Astrocyte (in vitro differentiated cells and primary cell): Measurements from ENCODE around the gene HOMEZ. TPM values are rescaled to one million over a fixed set of nuclear protein-coding genes. Genes with fewer than 3 reads are reported as not detected.

ENCODE experiments used
- DNase-seq: peaks from one replicate; pipeline ENCODE4 v3.0.0-alpha.2; 2010; ENCODE audit warnings: low read depth
- FAIRE-seq: peaks from 2 replicates; lab custom pipeline; 2011; peaks lifted over from hg19 to GRCh38; lab: Jason Lieb, UNC
- H2AFZ ChIP-seq: 2 replicates; pipeline ENCODE4 v1.6.0; 2012; ENCODE audit warnings: low read depth, low read length, inconsistent platforms
- H3K27ac ChIP-seq: 2 replicates; pipeline ENCODE4 v1.5.1; 2011; ENCODE audit warnings: low read depth, low read length, inconsistent platforms
- H3K27me3 ChIP-seq: 2 replicates; pipeline ENCODE4 v1.6.0; 2011; ENCODE audit warnings: low read length, inconsistent platforms; ENCODE audit not compliant: insufficient read depth
- H3K36me3 ChIP-seq: 2 replicates; pipeline ENCODE4 v1.5.1; 2011; ENCODE audit warnings: low read length, inconsistent platforms; ENCODE audit not compliant: insufficient read depth
- H3K4me1 ChIP-seq: 2 replicates; pipeline ENCODE4 v1.5.1; 2011; ENCODE audit warnings: low read length, inconsistent platforms; ENCODE audit not compliant: insufficient read depth
- H3K4me2 ChIP-seq: 2 replicates; pipeline ENCODE4 v1.6.0; 2012; ENCODE audit warnings: low read length, inconsistent platforms
- H3K4me3 ChIP-seq: 2 replicates; pipeline ENCODE4 v1.5.1; 2011; ENCODE audit warnings: low read depth, mild to moderate bottlenecking, low read length, inconsistent platforms; ENCODE audit not compliant: insufficient read depth
- H3K79me2 ChIP-seq: 2 replicates; pipeline ENCODE4 v1.6.0; 2012; ENCODE audit warnings: mild to moderate bottlenecking, low read length, inconsistent platforms; ENCODE audit not compliant: insufficient read depth
- H3K9ac ChIP-seq: 2 replicates; pipeline ENCODE4 v1.6.0; 2012; ENCODE audit warnings: mild to moderate bottlenecking, low read length, inconsistent platforms
- H3K9me3 ChIP-seq: 2 replicates; pipeline ENCODE4 v1.5.1; 2012; ENCODE audit warnings: low read depth, mild to moderate bottlenecking, low read length, inconsistent platforms; ENCODE audit not compliant: insufficient read depth
- H4K20me1 ChIP-seq: 2 replicates; pipeline ENCODE4 v1.6.0; 2012; ENCODE audit warnings: low read length, inconsistent platforms; ENCODE audit not compliant: insufficient read depth
- H3K27ac Mint-ChIP-seq: one replicate; pipeline ENCODE4 v1.8.0; 2021; ENCODE audit warnings: mild to moderate bottlenecking, mixed read lengths; ENCODE audit not compliant: unreplicated experiment
- H3K27me3 Mint-ChIP-seq: one replicate; pipeline ENCODE4 v1.8.0; 2021; ENCODE audit warnings: low read depth, mixed read lengths; ENCODE audit not compliant: unreplicated experiment
- H3K36me3 Mint-ChIP-seq: one replicate; pipeline ENCODE4 v1.8.0; 2021; ENCODE audit warnings: low read depth, mixed read lengths; ENCODE audit not compliant: unreplicated experiment
- H3K4me1 Mint-ChIP-seq: one replicate; pipeline ENCODE4 v1.8.0; 2021; ENCODE audit warnings: low read depth, mixed read lengths; ENCODE audit not compliant: unreplicated experiment
- H3K4me3 Mint-ChIP-seq: one replicate; pipeline ENCODE4 v1.8.0; 2021; ENCODE audit warnings: mild to moderate bottlenecking, moderate library complexity, mixed read lengths; ENCODE audit not compliant: unreplicated experiment
- H3K9me3 Mint-ChIP-seq: one replicate; pipeline ENCODE4 v1.8.0; 2021; ENCODE audit warnings: mild to moderate bottlenecking, mixed read lengths; ENCODE audit not compliant: unreplicated experiment
- CTCF ChIP-seq: IDR thresholded peaks from 2 replicates; pipeline ENCODE4 v1.5.1; 2011; ENCODE audit warnings: low read depth, mild to moderate bottlenecking, inconsistent platforms, low read length, moderate library complexity; ENCODE audit not compliant: insufficient read depth
- EZH2 ChIP-seq: IDR thresholded peaks from 2 replicates; pipeline ENCODE4 v1.6.1; 2012; ENCODE audit warnings: mild to moderate bottlenecking, low read length, inconsistent platforms; ENCODE audit not compliant: insufficient read depth
- total RNA-seq: library from RNA; stranded (reverse); gene quantifications from 2 replicates; pipeline ENCODE4 v1.2.1, GENCODE V29; 2021

HOMEZ gene
- total RNA-seq, 1 donor from 2014 or later: 16.6 TPM

GRCh38 chr14:23324993-23325392, 39.1 kb upstream of the HOMEZ start:
- H3K79me2 ChIP-seq: peaks cover 33% of the 10 kb centered on the region
- no peak overlapping the region for H3K4me3 ChIP-seq
- no peaks in the 10 kb centered on the region for H3K9me3 ChIP-seq
- H3K27ac ChIP-seq: no peak overlapping the region
- Mint-ChIP-seq H3K27me3 (no peaks in the 10 kb centered on the region), H3K36me3 (peaks cover 8% of the 10 kb centered on the region), H3K4me3 (no peak overlapping the region), H3K4me1 (peaks cover 11% of the 10 kb centered on the region), H3K9me3 (no peaks in the 10 kb centered on the region), H3K27ac (no peak overlapping the region)
- H3K9ac ChIP-seq: no peak overlapping the region
- H3K4me2 ChIP-seq: no peak overlapping the region
- H3K4me1 ChIP-seq: peaks cover 14% of the 10 kb centered on the region
- H3K36me3 ChIP-seq: peaks cover 20% of the 10 kb centered on the region
- no peak overlapping the region for H2AFZ ChIP-seq
- H3K27me3 ChIP-seq: no peaks in the 10 kb centered on the region
- peaks cover 40% of the 10 kb centered on the region for H4K20me1 ChIP-seq
- TF ChIP-seq CTCF: no peak
- no peak for FAIRE-seq
- no peak for DNase-seq

- Histone ChIP-seq H3K4me3 (no peak overlapping the region), H3K36me3 (peaks cover 22% of the 10 kb centered on the region), H3K9me3 (no peaks in the 10 kb centered on the region), H3K27me3 (no peaks in the 10 kb centered on the region), H3K27ac (no peak overlapping the region), H2AFZ (no peak overlapping the region), H3K4me1 (peaks cover 14% of the 10 kb centered on the region), H3K9ac (no peak overlapping the region), H3K79me2 (peaks cover 33% of the 10 kb centered on the region), H4K20me1 (peaks cover 40% of the 10 kb centered on the region), H3K4me2 (no peak overlapping the region)
- FAIRE-seq (no peak), DNase-seq (no peak)
- H3K4me1 Mint-ChIP-seq: peaks cover 11% of the 10 kb centered on the region
- H3K4me3 Mint-ChIP-seq: peak overlapping the region; percentile 13
- no peak for TF ChIP-seq CTCF
- no peak for TF ChIP-seq EZH2
- peak overlapping the region; percentile 11 for H3K27ac Mint-ChIP-seq
- no peaks in the 10 kb centered on the region for H3K9me3 Mint-ChIP-seq
- peaks cover 12% of the 10 kb centered on the region for H3K36me3 Mint-ChIP-seq
- no peaks in the 10 kb centered on the region for H3K27me3 Mint-ChIP-seq
These were observed 38.5 kb upstream of the HOMEZ start for GRCh38 chr14:23324455-23324846.

- H3K27ac Mint-ChIP-seq: peak overlapping the region; percentile 11
- FAIRE-seq: no peak
These were observed 38.0 kb upstream of the HOMEZ start for GRCh38 chr14:23323838-23324454.

More at GRCh38 chr14:23323838-23324454, 38.0 kb upstream of the HOMEZ start:
- Histone ChIP-seq H4K20me1 (peaks cover 40% of the 10 kb centered on the region), H3K9me3 (no peaks in the 10 kb centered on the region), H3K27ac (no peak overlapping the region), H3K4me3 (no peak overlapping the region), H3K36me3 (peaks cover 23% of the 10 kb centered on the region), H2AFZ (no peak overlapping the region), H3K27me3 (no peaks in the 10 kb centered on the region), H3K9ac (no peak overlapping the region), H3K79me2 (peaks cover 33% of the 10 kb centered on the region), H3K4me2 (peak overlapping the region; percentile 88), H3K4me1 (peaks cover 14% of the 10 kb centered on the region)
- Mint-ChIP-seq H3K4me1 (peaks cover 11% of the 10 kb centered on the region), H3K36me3 (peaks cover 12% of the 10 kb centered on the region), H3K27me3 (no peaks in the 10 kb centered on the region), H3K4me3 (peak overlapping the region; percentile 88), H3K9me3 (no peaks in the 10 kb centered on the region)
- no peak for DNase-seq
- TF ChIP-seq EZH2 (no peak), CTCF (no peak)
